Cerebellar cortex (tissue), 1 donor: ENCODE results near the gene HNRNPM.
"Not testable (repeated sequence)": the region's sequence is repeated elsewhere in the genome, so short reads cannot be mapped to it uniquely, and the experiment has no call there.

Experiments used
- DNase-seq: peaks from one replicate; pipeline ENCODE4 v3.0.0-alpha.2; 2015; ENCODE audit warnings: low spot score

The HNRNPM gene

DNA sequence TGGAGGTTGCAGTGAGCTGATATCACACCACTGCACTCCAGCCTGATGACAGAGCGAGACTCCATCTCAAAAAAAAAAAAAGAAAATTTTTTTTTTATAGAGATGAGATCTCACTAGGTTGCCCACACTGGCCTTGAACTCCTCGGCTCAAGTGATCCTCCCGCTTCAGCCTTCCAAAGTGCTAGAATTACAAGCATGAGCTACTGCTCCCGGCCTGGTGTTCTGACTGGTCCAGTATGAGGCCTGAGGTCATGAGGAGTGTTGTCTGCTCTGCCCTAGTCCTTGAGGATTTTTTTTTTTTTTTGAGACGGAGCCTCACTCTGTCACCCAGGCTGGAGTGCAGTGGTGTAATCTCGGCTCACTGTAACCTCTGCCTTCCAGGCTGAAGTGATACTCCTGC is 19.4 kb upstream of the HNRNPM start:
- not testable (repeated sequence) for DNase-seq

DNA sequence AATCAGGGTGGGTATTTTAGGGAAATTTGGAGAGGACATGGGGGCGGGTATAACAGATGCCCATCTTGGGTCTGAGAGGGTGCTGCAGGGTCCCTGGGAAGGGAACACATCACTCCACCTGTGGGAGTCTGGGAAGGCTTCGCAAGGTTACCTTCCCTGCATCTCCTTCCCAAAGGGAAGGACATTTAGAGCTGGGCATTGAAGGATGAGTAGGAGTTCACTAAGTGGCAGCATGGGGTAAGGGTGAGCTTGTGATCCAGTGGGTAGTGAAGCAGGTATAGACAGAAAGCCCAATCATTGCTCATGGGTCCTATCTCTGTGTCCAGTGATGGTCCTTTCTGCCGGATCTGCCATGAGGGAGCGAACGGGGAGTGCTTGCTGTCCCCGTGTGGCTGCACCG is 18.5 kb upstream of the HNRNPM start:
- DNase-seq = no peak

DNA sequence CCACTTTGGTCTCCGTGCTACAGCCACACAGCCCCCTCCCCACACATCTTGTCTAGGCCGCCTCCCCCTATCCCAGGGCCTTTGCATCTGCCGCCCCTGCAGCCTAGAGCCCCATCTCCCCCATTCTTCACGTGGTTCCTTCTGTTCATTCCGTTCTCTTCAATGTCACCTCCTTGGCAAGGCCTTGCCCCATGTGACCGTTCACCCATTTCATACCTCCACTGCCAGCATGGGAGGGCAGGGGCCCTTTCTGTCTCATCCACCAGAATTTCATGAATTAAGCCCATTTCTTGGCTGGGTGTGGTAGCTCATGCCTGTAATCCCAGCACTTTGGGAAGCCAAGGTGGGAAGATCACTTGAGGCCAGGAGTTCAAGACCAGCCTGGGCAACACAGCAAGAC is 15.7 kb upstream of the HNRNPM start:
- DNase-seq = no peak

- no peak for DNase-seq
Observed at GRCh38 chr19:8429826-8430225, 14.9 kb upstream of the HNRNPM start.

- no peak for DNase-seq
Observed at GRCh38 chr19:8430650-8431049, 14.1 kb upstream of the HNRNPM start.

- DNase-seq = no peak
Observed at GRCh38 chr19:8438236-8438635, 6.5 kb upstream of the HNRNPM start.

- no peak for DNase-seq
Observed at GRCh38 chr19:8441725-8442544, 2.8 kb upstream of the HNRNPM start.

GRCh38 chr19:8444140-8444676 is 567 bp upstream of the HNRNPM start:
- DNase-seq = not testable (repeated sequence)

DNA sequence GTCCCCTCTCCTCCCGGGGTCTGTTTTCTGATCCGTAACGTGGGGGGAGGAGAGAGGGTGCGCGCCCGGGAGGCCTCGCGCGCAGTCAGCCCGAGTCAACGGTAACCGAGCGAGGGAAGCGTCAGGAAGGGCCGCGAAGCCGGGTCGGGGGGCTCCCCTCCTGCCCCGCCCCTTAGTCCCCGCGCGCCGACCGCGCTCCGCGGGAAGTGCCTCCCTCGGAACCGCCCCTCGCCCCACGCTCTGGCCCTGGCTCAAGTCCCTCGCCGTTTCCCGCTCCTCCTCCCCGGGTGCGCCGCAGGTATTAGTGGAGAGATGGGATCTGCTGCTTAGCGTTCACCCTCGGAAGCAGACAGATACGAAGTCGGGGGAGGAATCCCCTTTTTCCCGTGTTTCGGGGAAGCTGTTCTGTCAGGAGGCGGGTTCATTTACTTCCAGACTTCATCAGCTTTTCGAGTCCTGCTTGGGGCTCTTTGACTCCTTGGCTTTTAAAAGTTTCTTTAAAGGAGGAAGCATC is 770 bp downstream of the HNRNPM start:
- DNase-seq = no peak

- no peak for DNase-seq
Observed at GRCh38 chr19:8446061-8446709, 1.4 kb downstream of the HNRNPM start.

- DNase-seq = no peak
Observed at GRCh38 chr19:8449830-8450229, 5.1 kb downstream of the HNRNPM start.

GRCh38 chr19:8451377-8451776 is 6.6 kb downstream of the HNRNPM start:
- DNase-seq = no peak

DNA sequence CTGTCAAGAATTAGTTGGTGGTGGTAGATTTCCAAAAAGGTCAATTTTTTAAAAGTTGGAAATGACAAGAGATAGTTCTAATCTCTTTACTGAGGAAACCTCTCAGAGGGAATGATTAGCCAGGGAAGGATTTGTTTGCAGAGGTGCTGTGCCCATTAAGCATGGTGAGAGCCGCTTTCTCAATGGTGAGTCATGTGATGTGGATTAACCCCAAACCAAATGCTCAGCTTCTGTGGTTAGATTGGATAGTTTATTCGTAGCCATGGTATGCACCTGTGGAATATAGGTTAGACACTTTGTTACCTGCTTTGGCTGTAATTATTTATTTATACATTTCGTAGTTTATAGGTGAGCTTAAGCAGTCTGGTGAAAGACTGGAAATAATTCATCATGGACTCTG is 7.1 kb downstream of the HNRNPM start:
- no peak for DNase-seq

- no peak for DNase-seq
Observed at GRCh38 chr19:8452446-8453123, 7.8 kb downstream of the HNRNPM start.

DNA sequence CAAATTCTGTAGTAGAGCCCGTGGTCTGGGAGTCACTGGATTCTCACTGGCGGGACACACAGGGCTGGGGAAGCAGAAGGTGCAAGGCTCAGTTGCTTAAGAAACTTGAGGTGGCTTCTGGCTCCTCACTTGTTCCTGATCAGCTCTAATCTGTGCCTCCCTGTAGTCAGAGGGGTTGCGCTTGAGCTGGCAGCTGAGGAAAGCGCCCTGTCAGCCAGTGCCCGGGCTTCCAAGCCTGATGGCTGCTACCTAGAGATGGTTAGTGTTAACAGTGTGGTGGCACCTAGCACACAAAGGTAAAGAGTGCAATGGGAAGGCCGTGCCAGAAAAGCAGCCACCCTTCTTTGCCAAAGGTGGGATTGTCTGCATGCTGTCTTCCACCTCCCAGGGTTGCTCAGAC is 8.8 kb downstream of the HNRNPM start:
- no peak for DNase-seq

DNA sequence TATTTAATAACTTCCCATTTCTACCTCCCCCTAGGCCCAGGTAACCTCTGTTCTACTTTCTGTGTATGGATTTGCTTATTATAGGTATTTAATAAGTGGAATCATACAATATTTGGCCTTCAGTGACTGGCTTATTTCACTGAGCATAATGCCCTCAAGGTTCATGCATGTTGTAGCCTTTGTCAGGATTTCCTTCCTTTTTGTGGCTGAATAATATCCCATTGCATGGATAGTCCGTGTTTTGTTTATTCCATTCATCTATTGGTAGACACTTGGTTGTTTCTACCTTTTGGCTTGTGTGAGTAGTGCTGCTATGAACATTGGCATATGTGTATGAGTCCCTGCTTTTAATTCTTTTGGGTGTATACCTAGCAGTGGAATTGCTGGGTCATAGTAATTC is 9.4 kb downstream of the HNRNPM start:
- DNase-seq = no peak

- no peak for DNase-seq
Observed at GRCh38 chr19:8455018-8455417, 10.2 kb downstream of the HNRNPM start.

DNA sequence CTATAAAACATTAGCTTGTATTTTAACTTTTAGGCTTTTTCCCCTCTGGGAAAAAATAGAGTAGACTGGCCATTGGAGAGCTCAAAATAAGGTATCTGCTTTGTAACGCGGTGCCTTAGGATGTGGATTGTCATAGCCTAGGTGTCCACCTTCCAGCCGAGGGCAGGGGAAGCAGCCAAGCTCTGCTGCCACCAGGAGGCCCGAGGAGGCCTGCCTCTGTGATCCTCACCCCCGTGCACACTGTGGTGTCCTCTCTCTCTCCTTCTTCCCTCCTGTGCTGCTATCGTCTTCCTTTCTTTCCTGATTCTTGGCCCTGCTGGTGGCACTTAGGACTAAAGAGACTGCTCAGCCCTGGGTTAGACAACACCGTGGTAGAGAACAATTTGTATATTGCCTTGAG is 11.3 kb downstream of the HNRNPM start:
- DNase-seq = peak; percentile 37

DNA sequence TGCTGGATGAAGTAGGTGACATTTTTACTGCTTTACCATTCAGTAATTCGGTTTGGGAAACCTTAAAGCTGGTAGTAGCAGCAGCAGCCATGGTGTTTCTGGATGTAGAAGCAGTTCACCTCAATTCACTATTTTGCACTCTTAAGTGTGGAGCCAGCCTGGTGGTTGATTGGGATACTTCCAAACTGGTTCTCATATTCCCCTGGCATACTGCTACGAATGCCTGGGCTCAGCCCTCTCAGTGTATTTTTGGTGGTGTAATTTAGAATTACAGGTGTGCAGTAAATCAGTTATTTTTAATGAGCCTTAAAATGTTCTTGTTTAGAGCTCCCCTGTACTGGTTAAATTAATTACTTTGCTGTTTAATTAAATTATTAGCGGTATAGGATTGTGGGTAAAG is 12.4 kb downstream of the HNRNPM start:
- DNase-seq = no peak

DNA sequence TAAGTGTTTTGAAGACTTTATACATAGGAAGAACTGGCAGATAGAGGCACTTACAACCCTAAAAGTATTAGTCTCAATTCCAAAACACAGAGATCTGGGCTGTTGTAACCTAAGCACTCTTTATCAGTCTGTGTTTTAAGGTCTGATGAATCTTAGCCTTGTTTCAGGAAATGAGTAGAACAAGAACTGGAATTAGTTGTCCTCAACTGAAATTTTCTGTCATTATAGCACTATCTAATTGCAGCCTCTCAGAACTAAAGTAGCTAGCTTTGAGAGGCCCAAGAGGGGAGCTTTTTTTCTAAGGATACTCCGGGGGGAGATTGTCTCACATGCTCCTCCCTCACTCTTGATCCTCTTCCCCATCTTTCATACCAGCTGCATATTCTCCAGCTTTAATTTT is 13.1 kb downstream of the HNRNPM start:
- DNase-seq = no peak

DNA sequence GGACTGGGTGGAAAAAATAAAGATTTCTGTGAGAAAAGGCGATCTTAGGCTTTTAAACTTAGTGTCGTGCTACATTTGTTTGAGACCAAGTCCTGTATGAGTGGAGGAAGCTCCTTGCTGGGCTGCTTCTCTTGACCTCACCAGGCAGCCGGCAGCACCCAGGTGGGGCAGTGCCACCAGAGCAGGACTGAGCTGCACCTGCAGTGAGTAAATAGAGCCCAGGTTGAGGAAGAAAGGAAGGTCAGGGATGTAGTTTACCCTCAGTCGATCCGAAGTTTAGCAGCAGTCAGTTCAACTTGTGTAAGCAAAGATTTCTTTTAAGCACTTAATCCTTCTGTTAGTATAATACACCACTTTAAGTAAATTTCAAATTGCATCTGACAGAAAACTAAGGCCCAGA is 13.6 kb downstream of the HNRNPM start:
- DNase-seq = no peak

- DNase-seq = no peak
Observed at GRCh38 chr19:8459095-8459494, 14.3 kb downstream of the HNRNPM start.
